WERI-Rb-1 (cell line): ENCODE measurements around the gene USP3.
A peak's percentile ranks its signal among the peaks of the same experiment; 100 is the strongest.

Source experiments
- DNase-seq: peaks from one replicate; pipeline ENCODE4 v3.0.0-alpha.2; 2020
- H3K27ac ChIP-seq: fragments of 250-450 bp; sonication (Bioruptor Pico); 2 replicates; pipeline ENCODE4 v1.5.1; 2020; ENCODE audit warnings: mild to moderate bottlenecking, moderate library complexity
- H3K27me3 ChIP-seq: fragments of 250-450 bp; sonication (Bioruptor Pico); 2 replicates; pipeline ENCODE4 v1.5.1; 2021; ENCODE audit warnings: mild to moderate bottlenecking, low read depth, moderate library complexity; ENCODE audit not compliant: insufficient read depth, severe bottlenecking
- H3K36me3 ChIP-seq: fragments of 250-450 bp; sonication (Bioruptor Pico); 2 replicates; pipeline ENCODE4 v1.5.1; 2020; ENCODE audit warnings: mild to moderate bottlenecking, moderate library complexity
- H3K4me3 ChIP-seq: 2 replicates; pipeline ENCODE4 v1.5.1; 2011; ENCODE audit warnings: low read depth, mild to moderate bottlenecking, control low read depth, low read length
- H3K9me3 ChIP-seq: fragments of 250-450 bp; sonication (Bioruptor Pico); 2 replicates; pipeline ENCODE4 v1.5.1; 2021; ENCODE audit warnings: mild to moderate bottlenecking, moderate library complexity; ENCODE audit not compliant: severe bottlenecking
- CTCF ChIP-seq: IDR thresholded peaks from 2 replicates; pipeline ENCODE4 v1.5.1; 2011; ENCODE audit warnings: low read depth, mild to moderate bottlenecking, control low read depth, inconsistent platforms, low read length

USP3 gene

GRCh38 chr15:63491116-63491827, 13.1 kb upstream of the USP3 start:
- Histone ChIP-seq H3K27me3 (no peaks in the 10 kb centered on the region), H3K9me3 (no peaks in the 10 kb centered on the region), H3K36me3 (no peaks in the 10 kb centered on the region), H3K27ac (peak overlapping the region; percentile 33), H3K4me3 (no peak overlapping the region)
- TF ChIP-seq CTCF, result no peak
- no peak for DNase-seq

GRCh38 chr15:63491979-63492378, 12.4 kb upstream of the USP3 start:
- H3K36me3 ChIP-seq, result no peaks in the 10 kb centered on the region
- H3K27me3 ChIP-seq, result no peaks in the 10 kb centered on the region
- no peak for TF ChIP-seq CTCF
- no peaks in the 10 kb centered on the region for H3K9me3 ChIP-seq
- peak overlapping the region; percentile 76 for H3K27ac ChIP-seq
- H3K4me3 ChIP-seq, result no peak overlapping the region
- DNase-seq, result peak; percentile 33

GRCh38 chr15:63492541-63493077, 11.8 kb upstream of the USP3 start:
- no peaks in the 10 kb centered on the region for H3K9me3 ChIP-seq
- DNase-seq, result peak; percentile 51
- no peak overlapping the region for H3K4me3 ChIP-seq
- H3K36me3 ChIP-seq, result no peaks in the 10 kb centered on the region
- H3K27me3 ChIP-seq, result no peaks in the 10 kb centered on the region
- no peak for TF ChIP-seq CTCF
- H3K27ac ChIP-seq, result peak overlapping the region; percentile 76

DNA sequence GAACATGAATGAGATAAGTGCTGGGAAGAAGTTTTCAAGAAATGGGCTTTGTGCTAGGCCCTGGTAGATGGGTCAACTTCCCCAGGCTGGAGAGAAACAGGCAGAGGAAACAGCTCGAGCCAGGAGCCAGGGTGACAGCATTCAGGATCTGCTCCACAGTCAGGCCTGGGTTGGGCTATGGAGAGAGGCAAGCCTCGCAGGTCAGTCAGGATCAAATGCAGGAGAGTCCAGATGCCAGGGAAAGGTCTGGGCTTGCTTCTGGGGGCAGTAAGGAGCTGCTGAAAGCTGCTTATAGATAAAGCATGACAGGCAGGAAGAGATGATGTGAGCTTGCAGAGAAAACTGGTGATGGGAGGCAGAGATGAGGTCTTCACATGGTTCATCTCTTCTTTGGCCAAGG, 11.0 kb upstream of the USP3 start:
- H3K4me3 ChIP-seq, result no peak overlapping the region
- DNase-seq, result peak; percentile 92
- no peaks in the 10 kb centered on the region for H3K36me3 ChIP-seq
- peak overlapping the region; percentile 76 for H3K27ac ChIP-seq
- no peaks in the 10 kb centered on the region for H3K9me3 ChIP-seq
- TF ChIP-seq CTCF, result 0 out of 2 replicates have a peak, but pooled peaks have one; percentile 14
- no peaks in the 10 kb centered on the region for H3K27me3 ChIP-seq

- DNase-seq, result no peak
- TF ChIP-seq CTCF, result no peak
- no peaks in the 10 kb centered on the region for H3K27me3 ChIP-seq
- H3K36me3 ChIP-seq, result no peaks in the 10 kb centered on the region
- H3K4me3 ChIP-seq, result no peak overlapping the region
- peak overlapping the region; percentile 70 for H3K27ac ChIP-seq
- no peaks in the 10 kb centered on the region for H3K9me3 ChIP-seq
These were observed 10.0 kb upstream of the USP3 start for GRCh38 chr15:63494408-63494807.
